ENCODE results near the gene NRXN3.

The NRXN3 gene

GRCh38 chr14:79705126-79705894 lies 1535.1 kb downstream of the NRXN3 start:
- peaks cover 54% of the 10 kb centered on the region for H3K4me1 Mint-ChIP-seq
- no peak overlapping the region for H3K4me3 Mint-ChIP-seq
- TF ChIP-seq CTCF (IDR thresholded peaks at IDR 0.05; ENCODE audit: unreplicated experiment in 3 of 3) = no peak
- H3K27ac Mint-ChIP-seq = peak overlapping the region; percentile 33 to 82 (median 68)
- no peaks in the 10 kb centered on the region for H3K9me3 Mint-ChIP-seq
- no peaks in the 10 kb centered on the region for H3K27me3 Mint-ChIP-seq (ENCODE audit: low read depth)
- H3K36me3 Mint-ChIP-seq (ENCODE audit: low read depth) = no peaks in the 10 kb centered on the region

- TF ChIP-seq CTCF (IDR thresholded peaks at IDR 0.05; ENCODE audit: unreplicated experiment in 3 of 3) = no peak
- H3K27ac Mint-ChIP-seq = peak overlapping the region; percentile 47 to 61 (median 61)
- H3K4me3 Mint-ChIP-seq = no peak overlapping the region
- peaks cover 50% of the 10 kb centered on the region for H3K4me1 Mint-ChIP-seq
- H3K9me3 Mint-ChIP-seq = no peaks in the 10 kb centered on the region
- H3K36me3 Mint-ChIP-seq (ENCODE audit: low read depth) = no peaks in the 10 kb centered on the region
- no peaks in the 10 kb centered on the region for H3K27me3 Mint-ChIP-seq (ENCODE audit: low read depth)
These were observed 1536.2 kb downstream of the NRXN3 start for GRCh38 chr14:79706382-79706781.

- H3K27me3 Mint-ChIP-seq (ENCODE audit: low read depth) = no peaks in the 10 kb centered on the region
- H3K4me3 Mint-ChIP-seq = no peak overlapping the region
- peaks cover 63% of the 10 kb centered on the region for H3K4me1 Mint-ChIP-seq
- no peak for TF ChIP-seq CTCF (IDR thresholded peaks at IDR 0.05; ENCODE audit: unreplicated experiment in 3 of 3)
- H3K9me3 Mint-ChIP-seq = no peaks in the 10 kb centered on the region
- H3K27ac Mint-ChIP-seq = peak overlapping the region; percentile 13 to 79 (median 27)
- H3K36me3 Mint-ChIP-seq (ENCODE audit: low read depth) = no peaks in the 10 kb centered on the region
These were observed 1538.5 kb downstream of the NRXN3 start for GRCh38 chr14:79708426-79709388.

GRCh38 chr14:79709573-79709972 lies 1539.4 kb downstream of the NRXN3 start:
- Mint-ChIP-seq H3K4me1 (peaks cover 57% of the 10 kb centered on the region), H3K36me3 (ENCODE audit: low read depth) (no peaks in the 10 kb centered on the region), H3K4me3 (no peak overlapping the region), H3K9me3 (no peaks in the 10 kb centered on the region), H3K27ac (peak overlapping the region; percentile 13 to 79 (median 27)), H3K27me3 (ENCODE audit: low read depth) (no peaks in the 10 kb centered on the region)
- TF ChIP-seq CTCF (IDR thresholded peaks at IDR 0.05; ENCODE audit: unreplicated experiment in 3 of 3) = no peak

- Mint-ChIP-seq H3K4me3 (peak overlapping the region in 1 of 3 experiments; percentile 42), H3K36me3 (ENCODE audit: low read depth) (no peaks in the 10 kb centered on the region), H3K9me3 (no peaks in the 10 kb centered on the region), H3K4me1 (peaks cover 31% of the 10 kb centered on the region), H3K27ac (peak overlapping the region; percentile 51 to 91 (median 85)), H3K27me3 (ENCODE audit: low read depth) (no peaks in the 10 kb centered on the region)
- no peak for TF ChIP-seq CTCF (IDR thresholded peaks at IDR 0.05; ENCODE audit: unreplicated experiment in 3 of 3)
These were observed 1542.3 kb downstream of the NRXN3 start for GRCh38 chr14:79712302-79712950.
